ENCODE results near the gene VPS35L.

Gene VPS35L

DNA sequence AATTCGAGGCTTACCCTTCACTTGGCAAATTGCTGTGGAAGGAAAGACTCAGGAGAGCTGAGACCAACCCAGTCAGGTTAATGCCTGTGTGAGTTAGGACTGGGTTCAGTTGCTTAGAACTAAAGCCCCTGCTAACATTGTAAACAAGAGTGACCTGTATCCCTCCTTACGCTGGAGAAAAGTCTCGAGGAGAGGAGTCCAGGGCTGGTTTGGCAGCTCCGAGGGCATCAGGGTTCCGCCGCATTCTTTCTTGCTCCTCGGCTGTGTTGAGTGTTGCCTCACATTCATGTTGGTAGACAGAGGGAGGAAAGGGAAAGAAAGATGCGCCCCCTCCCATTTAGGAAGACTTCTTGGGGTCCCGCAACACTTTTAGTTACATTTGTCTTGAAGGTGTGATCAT is 18.5 kb downstream of the VPS35L start:
- in situ Hi-C loops (cut with HindIII; ENCODE audit: low sequenced_read_pairs), result no loop called here
- TF ChIP-seq CTCF (IDR thresholded peaks at IDR 0.05; ENCODE audit: low read depth, low read length, missing control alignments), result no peak
- no peak for DNase-seq (ENCODE audit: low read depth)

GRCh38 chr16:19574615-19575014 is 19.1 kb downstream of the VPS35L start:
- in situ Hi-C loops (cut with HindIII; ENCODE audit: low sequenced_read_pairs), result no loop called here
- H3K4me3 ChIP-seq (ENCODE audit: low read depth, low read length), result no peak overlapping the region
- no peak for DNase-seq (ENCODE audit: low read depth)
- no peak for TF ChIP-seq CTCF (IDR thresholded peaks at IDR 0.05; ENCODE audit: low read depth, low read length, missing control alignments)

More for the DNA sequence above, 18.5 kb downstream of the VPS35L start:
- H3K4me3 ChIP-seq (ENCODE audit: low read depth, low read length), result no peak overlapping the region

DNA sequence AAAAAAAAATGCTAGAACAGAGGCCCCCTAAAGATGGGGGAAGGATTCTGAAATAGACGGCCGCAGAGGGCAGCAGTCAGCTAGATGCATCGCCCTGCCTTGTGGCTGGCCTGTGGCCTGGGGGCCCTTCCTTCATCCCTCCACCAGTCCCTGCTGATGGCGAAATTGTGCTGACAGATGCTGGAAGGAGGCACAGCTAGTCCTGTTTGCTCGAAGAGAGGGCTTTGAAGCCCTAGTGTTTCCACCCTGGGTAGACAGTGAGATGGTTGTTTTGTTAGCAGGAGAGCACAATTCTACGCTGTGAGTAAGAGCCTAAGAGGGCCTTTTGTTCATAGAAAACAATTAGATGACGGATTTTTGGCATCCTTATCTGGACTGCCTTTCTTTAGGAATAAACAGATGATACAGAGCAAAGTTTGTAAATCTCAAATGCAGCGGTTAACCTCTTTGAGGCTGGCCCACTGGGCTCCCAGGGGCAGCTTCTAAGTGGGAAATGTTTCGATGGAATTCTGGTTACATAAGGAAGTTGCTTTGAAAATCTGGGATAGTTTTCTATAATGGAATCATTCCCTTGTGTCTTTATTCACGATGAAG is 23.0 kb downstream of the VPS35L start:
- TF ChIP-seq CTCF (IDR thresholded peaks at IDR 0.05; ENCODE audit: low read depth, low read length, missing control alignments), result peak; percentile 28
- H3K4me3 ChIP-seq (ENCODE audit: low read depth, low read length), result no peak overlapping the region
- in situ Hi-C loops (cut with HindIII; ENCODE audit: low sequenced_read_pairs), result no loop called here
- DNase-seq (ENCODE audit: low read depth), result peak; percentile 70

- no peak for TF ChIP-seq CTCF (IDR thresholded peaks at IDR 0.05; ENCODE audit: low read depth, low read length, missing control alignments)
- in situ Hi-C loops (cut with HindIII; ENCODE audit: low sequenced_read_pairs), result no loop called here
- H3K4me3 ChIP-seq (ENCODE audit: low read depth, low read length), result no peak overlapping the region
- no peak for DNase-seq (ENCODE audit: low read depth)
Measured at GRCh38 chr16:19582050-19582831, 26.7 kb downstream of the VPS35L start.

GRCh38 chr16:19583665-19584300 is 28.3 kb downstream of the VPS35L start:
- DNase-seq (ENCODE audit: low read depth), result peak; percentile 20
- in situ Hi-C loops (cut with HindIII; ENCODE audit: low sequenced_read_pairs), result no loop called here

More at GRCh38 chr16:19583665-19584300, 28.3 kb downstream of the VPS35L start:
- no peak overlapping the region for H3K4me3 ChIP-seq (ENCODE audit: low read depth, low read length)
- TF ChIP-seq CTCF (IDR thresholded peaks at IDR 0.05; ENCODE audit: low read depth, low read length, missing control alignments), result peak; percentile 100
